K562 (cell line): Measurements from ENCODE around the gene PARD6A. TPM values are rescaled to one million over a fixed set of nuclear protein-coding genes. Genes with fewer than 3 reads are reported as not detected.
A peak's percentile ranks its signal among the peaks of the same experiment; 100 is the strongest.

ENCODE experiments used
- NRF1 ChIP-seq, 2 experiments: fragments of 450-650 bp; IDR thresholded peaks in 1 of 2; conservative IDR thresholded peaks in 1 of 2; 2 replicates each; pipeline ENCODE4 v1.6.1; 2014; ENCODE audit warnings: mild to moderate bottlenecking in 2 of 2
- PTBP1 ChIP-seq: fragments of 200-400 bp; formaldehyde crosslinking; IDR thresholded peaks from 2 replicates; pipeline ENCODE4 v1.6.1; 2017; ENCODE audit warnings: low read depth, low read length
- RCOR1 ChIP-seq, 2 experiments: IDR thresholded peaks; 2 replicates each; pipeline ENCODE4 v1.6.1; 2012; ENCODE audit warnings: low read depth in 2 of 2, low read length in 2 of 2, borderline replicate concordance in 1 of 2, improper control_type of control experiment in 1 of 2
- SIN3A ChIP-seq, 2 experiments: fragments of 150-350 bp in 1 of 2; IDR thresholded peaks; 2 replicates each; pipeline ENCODE4 v1.6.1; 2011 to 2016; ENCODE audit warnings: borderline replicate concordance in 2 of 2, low read depth in 2 of 2, low read length in 2 of 2, mild to moderate bottlenecking in 2 of 2, moderate library complexity in 2 of 2; ENCODE audit not compliant: control insufficient read depth in 1 of 2
- SMAD4 ChIP-seq: fragments of 250-450 bp; sonication (Bioruptor Pico); conservative IDR thresholded peaks from 2 replicates; pipeline ENCODE4 v1.8.0; 2021; ENCODE audit warnings: inconsistent platforms, mild to moderate bottlenecking, moderate library complexity
- SMC3 ChIP-seq: conservative IDR thresholded peaks from 2 replicates; pipeline ENCODE4 v1.6.1; 2011; ENCODE audit warnings: low read depth, low read length, improper control_type of control experiment; ENCODE audit not compliant: insufficient read depth
- ZBTB17 ChIP-seq: fragments of 450-650 bp; formaldehyde crosslinking; IDR thresholded peaks from 2 replicates; pipeline ENCODE4 v1.4.0; 2020; ENCODE audit warnings: mild to moderate bottlenecking
- polyA plus RNA-seq, 8 experiments: library from polyadenylated mRNA; depleted of rRNA in 4 of 8; stranded (reverse) in 5 of 8; unstranded in 3 of 8; fragments of >200 nt; fragmentation: Nextera tagmentation in 2 of 8; fragmentation: Illumina TruSeq in 1 of 8; extraction: Ambion mirVana in 2 of 8; extraction: Trizol in 1 of 8; gene quantifications; 2 replicates each; pipeline versions ENCODE4 v1.2.1 to v1.2.3, GENCODE V29; 2011 to 2014; ENCODE audit warnings: inconsistent platforms in 1 of 8, missing spikeins in 1 of 8
- total RNA-seq, 7 experiments: library from RNA; depleted of rRNA in 6 of 7; stranded (reverse); fragments of >200 nt in 6 of 7; fragmentation: Illumina TruSeq in 2 of 7; extraction: Trizol in 2 of 7; gene quantifications; 2 replicates each; pipeline versions ENCODE4 v1.2.1 to v1.2.3, GENCODE V29; 2011 to 2021; ENCODE audit warnings: low replicate concordance in 1 of 7
- TF ChIP-seq, protein P1 (sequence below): sonication (generic); formaldehyde crosslinking; IDR thresholded peaks from 2 replicates; pipeline ENCODE4 v1.8.1; 2023; ENCODE audit warnings: mild to moderate bottlenecking, missing genetic modification reagents
- TF ChIP-seq, protein P2 (sequence below), 3 experiments: fragments of 200-800 bp in 1 of 3; sonication (Bioruptor generic) in 1 of 3; sonication (generic) in 1 of 3; formaldehyde crosslinking in 1 of 3; IDR thresholded peaks; 2 replicates each; pipeline versions ENCODE4 v1.6.1 to v1.8.0; 2016 to 2022; ENCODE audit warnings: mild to moderate bottlenecking in 2 of 3, missing compliant biosample characterization in 2 of 3, missing genetic modification characterization in 2 of 3, missing genetic modification reagents in 1 of 3
- TF ChIP-seq, protein P3 (sequence below): sonication (generic); formaldehyde crosslinking; IDR thresholded peaks from 2 replicates; pipeline ENCODE4 v1.8.0; 2023; ENCODE audit warnings: missing genetic modification reagents, mild to moderate bottlenecking, borderline replicate concordance
- TF ChIP-seq, protein P4 (sequence below): sonication (generic); formaldehyde crosslinking; IDR thresholded peaks from 2 replicates; pipeline ENCODE4 v1.8.0; 2022; ENCODE audit warnings: mild to moderate bottlenecking, missing genetic modification reagents
- TF ChIP-seq, protein P5 (sequence below), 2 experiments: IDR thresholded peaks; 2 replicates each; pipeline ENCODE4 v1.6.1; 2012; ENCODE audit warnings: improper control_type of control experiment in 2 of 2, low read depth in 2 of 2, low read length in 2 of 2, borderline replicate concordance in 1 of 2

PARD6A gene
- total and polyA plus RNA-seq, 9 of the 15 experiments (the other 6 are each of a cell fraction or from before 2014, with no cell fraction given) = 0.04 to 2.0 (median 0.44) TPM

DNA sequence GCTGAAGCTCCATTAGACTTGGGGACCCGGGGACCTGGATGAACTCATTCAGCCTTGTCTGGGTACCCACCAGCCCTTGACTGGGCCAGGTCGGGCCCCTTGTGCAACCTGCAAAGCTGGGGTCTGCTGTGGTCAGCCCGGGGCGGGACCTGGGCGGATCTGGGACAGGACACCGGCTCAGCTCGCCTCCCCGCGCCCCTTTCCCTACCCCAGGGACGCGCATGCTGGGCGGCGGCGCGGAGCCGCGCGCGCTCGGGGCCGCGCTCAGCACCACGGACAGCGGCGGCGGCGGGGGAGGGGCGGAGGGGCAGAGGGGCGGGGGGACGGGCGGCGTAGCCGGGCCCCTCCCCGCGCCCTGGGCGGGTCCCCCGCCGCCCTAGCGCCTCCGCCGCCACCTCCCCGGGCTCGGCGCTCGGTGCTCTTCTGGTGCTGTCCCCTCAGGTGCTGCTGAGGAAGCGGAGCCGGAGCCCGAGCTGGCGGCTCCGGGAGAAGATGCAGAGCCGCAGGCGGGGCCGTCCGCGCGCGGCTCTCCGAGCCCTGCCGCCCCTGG is 8.1 kb upstream of the PARD6A start (continued):
- TF ChIP-seq, protein P1, sequence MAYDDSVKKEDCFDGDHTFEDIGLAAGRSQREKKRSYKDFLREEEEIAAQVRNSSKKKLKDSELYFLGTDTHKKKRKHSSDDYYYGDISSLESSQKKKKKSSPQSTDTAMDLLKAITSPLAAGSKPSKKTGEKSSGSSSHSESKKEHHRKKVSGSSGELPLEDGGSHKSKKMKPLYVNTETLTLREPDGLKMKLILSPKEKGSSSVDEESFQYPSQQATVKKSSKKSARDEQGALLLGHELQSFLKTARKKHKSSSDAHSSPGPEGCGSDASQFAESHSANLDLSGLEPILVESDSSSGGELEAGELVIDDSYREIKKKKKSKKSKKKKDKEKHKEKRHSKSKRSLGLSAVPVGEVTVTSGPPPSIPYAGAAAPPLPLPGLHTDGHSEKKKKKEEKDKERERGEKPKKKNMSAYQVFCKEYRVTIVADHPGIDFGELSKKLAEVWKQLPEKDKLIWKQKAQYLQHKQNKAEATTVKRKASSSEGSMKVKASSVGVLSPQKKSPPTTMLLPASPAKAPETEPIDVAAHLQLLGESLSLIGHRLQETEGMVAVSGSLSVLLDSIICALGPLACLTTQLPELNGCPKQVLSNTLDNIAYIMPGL = 0 out of 2 replicates have a peak, but pooled peaks have one; percentile 55
- TF ChIP-seq, protein P2, sequence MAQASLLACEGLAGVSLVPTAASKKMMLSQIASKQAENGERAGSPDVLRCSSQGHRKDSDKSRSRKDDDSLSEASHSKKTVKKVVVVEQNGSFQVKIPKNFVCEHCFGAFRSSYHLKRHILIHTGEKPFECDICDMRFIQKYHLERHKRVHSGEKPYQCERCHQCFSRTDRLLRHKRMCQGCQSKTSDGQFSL (CRISPR knock-in tag; IDR thresholded peaks at IDR 0.05) = 0 out of 2 replicates have a peak, but pooled peaks have one; percentile 29
- TF ChIP-seq, protein P2 (tag; IDR thresholded peaks at IDR 0.05) = no peak
- TF ChIP-seq SIN3A (IDR thresholded peaks at IDR 0.05; ENCODE audit: borderline replicate concordance in 2 of 2, control insufficient read depth in 1 of 2, low read depth in 2 of 2, low read length in 2 of 2) (0 out of 4 replicates have a peak, but pooled peaks of 1 of the 2 experiments have one; percentile 50), SMC3 (no peak), PTBP1 (no peak), ZBTB17 (CRISPR knock-in tag) (0 out of 2 replicates have a peak, but pooled peaks have one; percentile 28), RCOR1 (IDR thresholded peaks at IDR 0.05; ENCODE audit: borderline replicate concordance in 1 of 2, low read depth in 2 of 2, low read length in 2 of 2) (0 out of 4 replicates have a peak, but pooled peaks of 1 of the 2 experiments have one; percentile 13), SMAD4 (CRISPR knock-in tag) (0 out of 2 replicates have a peak, but pooled peaks have one; percentile 50), NRF1 (conservative IDR thresholded peaks at IDR 0.05 in 1 of 2, IDR thresholded peaks at IDR 0.05 in 1 of 2) (no peak)
- TF ChIP-seq, protein P3, sequence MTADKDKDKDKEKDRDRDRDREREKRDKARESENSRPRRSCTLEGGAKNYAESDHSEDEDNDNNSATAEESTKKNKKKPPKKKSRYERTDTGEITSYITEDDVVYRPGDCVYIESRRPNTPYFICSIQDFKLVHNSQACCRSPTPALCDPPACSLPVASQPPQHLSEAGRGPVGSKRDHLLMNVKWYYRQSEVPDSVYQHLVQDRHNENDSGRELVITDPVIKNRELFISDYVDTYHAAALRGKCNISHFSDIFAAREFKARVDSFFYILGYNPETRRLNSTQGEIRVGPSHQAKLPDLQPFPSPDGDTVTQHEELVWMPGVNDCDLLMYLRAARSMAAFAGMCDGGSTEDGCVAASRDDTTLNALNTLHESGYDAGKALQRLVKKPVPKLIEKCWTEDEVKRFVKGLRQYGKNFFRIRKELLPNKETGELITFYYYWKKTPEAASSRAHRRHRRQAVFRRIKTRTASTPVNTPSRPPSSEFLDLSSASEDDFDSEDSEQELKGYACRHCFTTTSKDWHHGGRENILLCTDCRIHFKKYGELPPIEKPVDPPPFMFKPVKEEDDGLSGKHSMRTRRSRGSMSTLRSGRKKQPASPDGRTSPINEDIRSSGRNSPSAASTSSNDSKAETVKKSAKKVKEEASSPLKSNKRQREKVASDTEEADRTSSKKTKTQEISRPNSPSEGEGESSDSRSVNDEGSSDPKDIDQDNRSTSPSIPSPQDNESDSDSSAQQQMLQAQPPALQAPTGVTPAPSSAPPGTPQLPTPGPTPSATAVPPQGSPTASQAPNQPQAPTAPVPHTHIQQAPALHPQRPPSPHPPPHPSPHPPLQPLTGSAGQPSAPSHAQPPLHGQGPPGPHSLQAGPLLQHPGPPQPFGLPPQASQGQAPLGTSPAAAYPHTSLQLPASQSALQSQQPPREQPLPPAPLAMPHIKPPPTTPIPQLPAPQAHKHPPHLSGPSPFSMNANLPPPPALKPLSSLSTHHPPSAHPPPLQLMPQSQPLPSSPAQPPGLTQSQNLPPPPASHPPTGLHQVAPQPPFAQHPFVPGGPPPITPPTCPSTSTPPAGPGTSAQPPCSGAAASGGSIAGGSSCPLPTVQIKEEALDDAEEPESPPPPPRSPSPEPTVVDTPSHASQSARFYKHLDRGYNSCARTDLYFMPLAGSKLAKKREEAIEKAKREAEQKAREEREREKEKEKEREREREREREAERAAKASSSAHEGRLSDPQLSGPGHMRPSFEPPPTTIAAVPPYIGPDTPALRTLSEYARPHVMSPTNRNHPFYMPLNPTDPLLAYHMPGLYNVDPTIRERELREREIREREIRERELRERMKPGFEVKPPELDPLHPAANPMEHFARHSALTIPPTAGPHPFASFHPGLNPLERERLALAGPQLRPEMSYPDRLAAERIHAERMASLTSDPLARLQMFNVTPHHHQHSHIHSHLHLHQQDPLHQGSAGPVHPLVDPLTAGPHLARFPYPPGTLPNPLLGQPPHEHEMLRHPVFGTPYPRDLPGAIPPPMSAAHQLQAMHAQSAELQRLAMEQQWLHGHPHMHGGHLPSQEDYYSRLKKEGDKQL = no peak
- TF ChIP-seq, protein P4, sequence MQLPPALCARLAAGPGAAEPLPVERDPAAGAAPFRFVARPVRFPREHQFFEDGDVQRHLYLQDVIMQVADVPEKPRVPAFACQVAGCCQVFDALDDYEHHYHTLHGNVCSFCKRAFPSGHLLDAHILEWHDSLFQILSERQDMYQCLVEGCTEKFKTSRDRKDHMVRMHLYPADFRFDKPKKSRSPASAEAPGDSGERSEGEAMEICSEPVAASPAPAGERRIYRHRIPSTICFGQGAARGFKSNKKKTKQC (CRISPR knock-in tag) = peak; percentile 54; the same call in 1 of the 2 replicates
- TF ChIP-seq, protein P5, sequence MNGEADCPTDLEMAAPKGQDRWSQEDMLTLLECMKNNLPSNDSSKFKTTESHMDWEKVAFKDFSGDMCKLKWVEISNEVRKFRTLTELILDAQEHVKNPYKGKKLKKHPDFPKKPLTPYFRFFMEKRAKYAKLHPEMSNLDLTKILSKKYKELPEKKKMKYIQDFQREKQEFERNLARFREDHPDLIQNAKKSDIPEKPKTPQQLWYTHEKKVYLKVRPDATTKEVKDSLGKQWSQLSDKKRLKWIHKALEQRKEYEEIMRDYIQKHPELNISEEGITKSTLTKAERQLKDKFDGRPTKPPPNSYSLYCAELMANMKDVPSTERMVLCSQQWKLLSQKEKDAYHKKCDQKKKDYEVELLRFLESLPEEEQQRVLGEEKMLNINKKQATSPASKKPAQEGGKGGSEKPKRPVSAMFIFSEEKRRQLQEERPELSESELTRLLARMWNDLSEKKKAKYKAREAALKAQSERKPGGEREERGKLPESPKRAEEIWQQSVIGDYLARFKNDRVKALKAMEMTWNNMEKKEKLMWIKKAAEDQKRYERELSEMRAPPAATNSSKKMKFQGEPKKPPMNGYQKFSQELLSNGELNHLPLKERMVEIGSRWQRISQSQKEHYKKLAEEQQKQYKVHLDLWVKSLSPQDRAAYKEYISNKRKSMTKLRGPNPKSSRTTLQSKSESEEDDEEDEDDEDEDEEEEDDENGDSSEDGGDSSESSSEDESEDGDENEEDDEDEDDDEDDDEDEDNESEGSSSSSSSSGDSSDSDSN (IDR thresholded peaks at IDR 0.05; ENCODE audit: borderline replicate concordance in 1 of 2, low read depth in 2 of 2, low read length in 2 of 2) = peak in 1 of 2 experiments; percentile 55; a peak in 1 of 4 replicates
